Suppressor macrophage treated with lipopolysaccharide for 1 hour (primary cell): Measurements from ENCODE around the gene TRIP12.
"Not testable (repeated sequence)": the region's sequence is repeated elsewhere in the genome, so short reads cannot be mapped to it uniquely, and the experiment has no call there.

Experiments used
- DNase-seq, 3 donors: peaks; one replicate each; pipeline ENCODE4 v3.0.0-alpha.2; 2020 to 2022

Gene TRIP12

DNA sequence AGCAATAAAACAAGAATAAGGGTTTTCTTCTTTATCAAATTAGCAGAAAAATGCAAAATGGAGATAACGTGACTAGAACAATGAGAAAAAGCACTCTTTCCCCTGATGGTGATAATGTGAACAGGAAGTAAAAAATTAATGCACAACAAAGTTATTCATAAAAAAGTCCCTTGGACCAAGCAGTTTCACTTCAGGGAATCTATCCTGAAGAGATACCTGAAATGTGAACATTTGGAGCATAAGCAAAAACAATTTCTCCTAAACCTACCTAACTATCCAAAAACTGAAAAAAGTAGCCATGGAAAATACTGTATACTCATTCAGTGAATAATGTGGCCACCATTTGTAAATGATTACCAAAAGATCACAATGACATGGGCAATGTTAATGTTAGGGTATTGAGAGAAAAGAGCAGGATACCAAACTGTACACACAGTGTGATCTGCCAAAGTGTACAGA, 48.7 kb downstream of the TRIP12 start:
- DNase-seq: peak; percentile 6 to 27 (median 12)

DNA sequence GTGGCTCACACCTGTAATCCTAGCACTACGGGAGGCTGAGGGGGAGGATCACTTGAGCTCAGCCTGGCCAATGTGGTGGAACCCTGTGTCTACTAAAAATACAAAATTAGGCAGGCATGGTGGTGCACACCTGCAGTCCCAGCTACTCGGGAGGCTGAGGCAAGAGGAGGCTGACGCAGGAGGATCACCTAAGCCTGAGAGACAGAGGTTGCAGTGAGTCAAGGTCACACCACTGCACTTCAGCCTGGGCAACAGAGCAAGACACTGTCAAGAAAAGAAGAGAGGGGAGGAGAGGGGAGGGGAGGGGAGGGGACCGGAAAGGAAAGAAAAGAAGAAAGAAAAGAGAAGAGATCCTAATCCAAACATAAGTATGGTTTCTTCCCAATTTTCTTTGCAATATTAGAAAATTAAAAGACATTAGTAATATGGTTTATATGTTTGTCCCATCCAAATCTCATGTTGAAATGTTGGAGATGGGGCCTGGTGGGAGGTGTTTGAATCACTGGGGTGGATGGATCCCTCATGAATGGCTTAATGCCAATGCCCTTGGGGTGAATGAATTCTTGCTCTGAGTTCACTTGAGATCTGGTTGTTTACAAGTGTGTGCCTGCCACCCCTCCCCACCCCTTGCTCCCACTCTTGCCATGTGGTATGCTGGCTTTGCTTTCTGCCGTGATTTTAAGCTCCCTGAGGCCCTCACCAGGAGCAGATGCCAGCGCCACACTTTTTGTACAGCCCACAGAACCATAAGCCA, 50.7 kb downstream of the TRIP12 start:
- DNase-seq: no peak

DNA sequence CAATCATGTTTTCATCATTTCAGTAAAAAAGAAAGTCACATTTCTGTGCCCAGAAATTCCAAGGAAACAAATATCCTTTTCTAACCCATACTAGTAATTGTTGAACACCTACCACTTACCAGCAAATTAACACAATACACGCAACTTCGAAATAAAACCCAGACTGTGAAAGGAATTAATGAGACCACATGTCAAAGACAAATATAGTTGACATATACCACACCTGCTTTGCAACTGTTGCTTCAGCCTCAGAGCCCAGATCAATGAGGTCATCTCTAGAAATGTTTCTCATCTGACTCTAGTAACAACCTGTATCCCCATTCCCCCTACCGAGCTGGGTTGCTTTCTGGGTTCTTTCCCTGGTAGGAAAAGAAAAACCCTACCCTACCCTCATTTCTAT, 52.6 kb downstream of the TRIP12 start:
- no peak for DNase-seq

DNA sequence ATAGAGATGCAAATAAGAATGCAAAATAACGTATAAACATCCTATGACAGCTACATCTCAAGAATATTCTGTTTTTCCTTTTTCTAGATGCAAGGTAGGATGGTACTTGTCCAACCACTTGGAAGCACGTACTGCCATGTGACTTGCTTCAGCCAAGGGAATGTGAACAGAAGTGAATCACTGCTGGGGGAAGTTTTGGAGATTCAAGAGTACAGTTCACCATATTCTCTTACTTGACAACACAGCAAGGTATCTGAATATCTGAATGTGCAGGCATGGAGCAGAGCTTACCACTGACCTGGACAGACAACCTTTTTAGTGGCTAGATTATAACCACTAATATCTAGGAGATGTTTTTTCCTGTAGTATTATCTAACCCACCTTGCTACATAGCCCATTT, 53.0 kb downstream of the TRIP12 start:
- peak in 2 of 3 donors; percentile 5 to 22 for DNase-seq

DNA sequence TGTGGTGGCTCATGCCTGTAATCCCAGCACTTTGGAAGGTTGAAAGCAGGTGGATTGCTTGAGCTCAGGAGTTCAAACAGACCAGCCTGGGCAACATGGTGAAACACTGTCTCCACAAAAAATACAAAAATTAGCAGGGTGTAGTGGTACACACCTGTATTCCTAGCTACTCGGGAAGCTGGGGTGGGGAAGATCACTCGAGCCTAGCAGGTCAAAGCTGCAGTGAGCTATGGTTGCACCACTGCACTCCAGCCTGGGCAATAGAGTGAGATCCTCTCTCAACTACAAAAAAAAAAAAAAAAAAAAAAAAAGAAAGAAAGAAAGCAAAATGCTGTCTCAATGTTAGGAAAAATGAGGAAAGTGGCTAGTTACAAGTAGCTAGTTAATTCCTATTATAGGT, 56.8 kb downstream of the TRIP12 start:
- DNase-seq: no peak

DNA sequence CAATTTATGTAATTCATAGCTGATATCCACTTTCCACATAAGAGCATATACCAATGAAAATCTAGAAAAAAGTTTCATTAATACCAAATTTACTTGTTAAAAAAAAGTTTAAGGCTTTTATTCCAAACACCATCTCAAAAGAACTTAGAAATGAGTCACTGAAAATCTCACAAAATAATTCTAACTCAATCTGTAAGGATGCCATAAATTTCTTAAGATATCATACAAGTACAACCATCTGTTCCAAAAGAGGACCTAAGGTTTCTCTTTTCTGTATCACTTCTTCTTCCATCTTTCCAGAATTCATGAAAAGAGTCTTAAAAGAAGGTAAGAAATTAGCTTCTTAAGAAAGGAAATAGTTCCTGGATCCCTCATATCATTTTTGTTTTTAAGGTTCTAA, 60.4 kb downstream of the TRIP12 start:
- no peak for DNase-seq

DNA sequence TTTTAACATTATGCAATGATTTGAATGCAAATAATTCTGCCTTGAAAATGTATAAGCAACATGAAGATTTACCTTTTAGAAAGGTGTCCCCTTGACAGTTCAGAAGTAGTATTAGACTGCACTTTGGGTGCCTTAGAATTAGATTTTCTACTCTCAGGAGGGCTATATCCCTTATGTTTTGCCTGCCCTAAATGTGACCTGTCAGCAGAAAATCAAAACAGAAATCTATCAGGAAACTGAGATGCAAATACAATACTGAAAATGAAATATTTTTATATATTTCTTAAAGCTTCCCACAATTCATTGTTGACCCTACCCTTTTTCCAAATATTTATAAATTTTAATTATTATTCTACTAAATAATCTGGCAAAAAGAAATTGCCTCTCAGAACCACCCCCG, 61.5 kb downstream of the TRIP12 start:
- no peak for DNase-seq

DNA sequence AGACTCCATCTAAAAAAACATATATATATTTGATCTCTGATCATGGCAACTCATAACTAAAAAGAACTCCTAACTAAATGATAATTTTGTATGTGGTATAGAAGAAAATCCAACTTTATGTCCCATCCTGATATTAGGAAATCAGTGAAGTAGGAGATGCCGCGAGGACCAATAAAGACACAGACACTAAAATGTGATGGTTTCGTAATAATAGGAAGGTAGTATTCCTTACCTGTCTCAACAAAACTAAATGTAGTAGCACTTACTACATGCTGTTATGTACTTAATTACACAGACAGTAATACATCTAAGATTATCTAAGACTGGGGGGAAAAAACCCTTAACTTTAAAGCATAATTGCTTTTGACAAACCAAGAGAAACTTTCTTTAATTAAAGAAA, 63.5 kb downstream of the TRIP12 start:
- no peak for DNase-seq

DNA sequence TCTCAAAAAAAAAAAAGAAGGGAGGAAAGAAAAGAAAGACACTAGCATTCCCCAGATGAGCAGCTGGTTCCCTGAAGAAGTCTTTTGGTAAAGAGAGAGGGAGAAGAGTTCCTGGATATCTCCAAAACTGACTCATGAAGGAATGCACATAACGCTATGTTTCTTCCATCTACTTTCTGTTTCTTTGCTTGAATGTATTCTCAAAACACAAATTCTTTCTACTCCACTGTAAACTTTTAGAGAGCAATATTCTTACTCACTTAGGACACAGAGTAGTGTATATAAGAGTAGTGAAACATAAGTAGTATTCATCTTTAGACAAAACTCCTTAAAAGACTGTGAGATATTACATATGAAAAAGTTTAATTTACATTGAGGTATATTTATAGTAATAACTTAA, 64.2 kb downstream of the TRIP12 start:
- DNase-seq: no peak

DNA sequence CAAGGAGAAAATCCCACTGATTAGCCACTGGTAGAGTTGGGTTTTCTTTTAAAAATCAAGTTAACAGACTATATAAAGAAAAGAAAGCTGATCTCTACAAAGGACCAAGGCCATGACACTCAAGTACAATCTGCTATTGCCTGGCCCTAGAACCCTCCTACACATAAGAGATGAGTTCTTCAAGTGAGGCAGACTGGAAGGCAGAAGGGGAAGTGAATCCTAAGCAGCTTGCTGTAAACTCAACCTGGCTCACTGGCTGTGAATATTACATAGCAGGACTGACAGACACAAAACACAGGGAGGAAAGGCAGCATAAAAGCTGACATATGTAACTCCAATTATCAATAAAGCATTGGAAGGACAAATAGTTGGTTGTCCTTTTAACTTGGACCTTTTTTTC, 65.4 kb downstream of the TRIP12 start:
- DNase-seq: peak; percentile 65 to 74 (median 67)

DNA sequence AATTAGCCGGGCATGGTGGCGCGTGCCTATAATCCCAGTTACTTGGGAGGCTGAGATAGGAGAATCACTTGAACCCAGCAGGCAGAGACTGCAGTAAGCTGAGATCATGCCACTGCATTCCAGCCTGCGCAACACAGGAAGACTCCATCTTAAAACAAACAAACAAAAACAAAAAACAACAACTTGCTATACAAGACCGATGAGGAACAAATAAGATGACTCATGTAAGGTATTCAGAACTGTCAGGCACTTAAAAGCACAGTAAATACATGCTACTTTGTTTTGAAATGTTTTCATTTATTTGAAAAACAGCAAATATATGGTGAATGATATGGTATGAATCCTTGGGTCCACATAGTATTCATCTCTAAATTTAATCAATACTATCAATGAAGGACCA, 66.7 kb downstream of the TRIP12 start:
- no peak for DNase-seq

DNA sequence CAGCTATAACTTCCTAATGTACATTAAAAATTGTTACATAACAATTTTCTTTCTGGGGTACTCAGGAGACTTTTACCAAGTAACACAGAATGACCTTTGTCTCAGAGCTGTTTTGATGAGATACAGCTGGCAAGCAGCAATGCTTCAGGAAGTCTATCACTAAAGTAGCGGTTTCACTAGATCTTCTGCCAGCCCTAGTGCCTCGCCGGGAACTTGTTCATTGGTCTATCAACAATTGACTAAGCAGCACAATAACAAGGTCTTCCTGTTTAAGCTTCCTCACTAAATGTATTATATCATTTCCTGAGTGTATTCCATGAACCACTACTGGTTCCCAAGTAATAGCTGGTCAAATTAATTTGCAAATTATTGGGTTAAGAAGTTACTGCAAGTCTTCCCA, 69.2 kb downstream of the TRIP12 start:
- peak; percentile 57 to 63 (median 60) for DNase-seq

DNA sequence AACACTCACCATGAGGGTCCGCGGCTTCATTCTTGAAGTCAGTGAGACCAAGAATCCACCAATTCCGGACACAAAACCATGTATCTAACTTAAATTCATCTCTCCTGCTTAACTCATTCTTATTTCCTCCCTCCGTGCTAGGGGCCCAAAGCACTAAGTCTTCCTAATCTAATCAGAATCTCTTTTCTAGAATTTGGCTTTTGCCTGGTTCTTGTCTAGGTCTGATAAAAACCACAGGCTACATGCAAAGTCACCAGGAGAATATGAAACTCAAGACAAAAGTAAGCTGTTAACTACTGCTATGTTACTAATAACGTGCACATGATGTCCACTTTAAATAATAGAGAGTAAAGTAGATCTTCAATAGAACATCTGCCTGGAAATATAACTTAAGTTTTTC, 69.9 kb downstream of the TRIP12 start:
- DNase-seq: no peak

DNA sequence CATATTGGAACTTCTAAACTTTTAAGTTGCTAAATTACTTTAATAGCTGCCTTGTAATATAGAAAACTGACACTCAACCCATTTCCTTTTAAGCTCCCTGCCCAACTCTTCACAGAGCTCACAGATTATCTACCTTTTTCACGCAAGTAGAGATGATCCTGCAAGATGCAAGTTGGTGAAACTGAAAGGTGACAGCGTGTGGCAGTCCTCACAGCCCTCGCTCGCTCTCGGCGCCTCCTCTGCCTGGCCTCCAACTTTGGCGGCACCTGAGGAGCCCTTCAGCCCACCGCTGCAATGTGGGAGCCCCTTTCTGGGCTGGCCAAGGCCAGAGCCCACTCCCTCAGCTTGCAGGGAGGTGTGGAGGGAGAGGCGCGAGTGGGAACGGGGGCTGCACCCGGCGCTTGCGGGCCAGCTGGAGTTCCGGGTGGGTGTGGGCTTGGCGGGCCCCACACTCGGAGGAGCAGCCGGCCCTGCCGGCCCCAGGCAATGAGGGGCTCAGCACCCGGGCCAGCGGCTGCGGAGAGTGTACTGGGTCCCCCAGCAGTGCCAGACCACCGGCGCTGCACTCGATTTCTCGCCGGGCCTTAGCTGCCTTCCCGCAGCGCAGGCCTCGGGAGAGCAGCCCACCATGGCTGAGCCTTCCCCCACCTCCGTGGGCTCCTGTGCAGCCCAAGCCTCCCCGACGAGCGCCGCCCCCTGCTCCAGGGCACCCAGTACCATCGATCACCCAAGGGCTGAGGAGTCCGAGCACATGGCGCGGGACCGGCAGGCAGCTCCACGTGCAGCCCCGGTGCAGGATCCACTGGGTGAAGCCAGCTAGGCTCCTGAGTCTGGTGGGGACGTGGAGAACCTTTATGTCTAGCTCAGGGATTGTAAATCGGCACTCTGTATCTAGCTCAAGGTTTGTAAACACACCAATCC, 71.2 kb downstream of the TRIP12 start:
- DNase-seq: not testable (repeated sequence)

DNA sequence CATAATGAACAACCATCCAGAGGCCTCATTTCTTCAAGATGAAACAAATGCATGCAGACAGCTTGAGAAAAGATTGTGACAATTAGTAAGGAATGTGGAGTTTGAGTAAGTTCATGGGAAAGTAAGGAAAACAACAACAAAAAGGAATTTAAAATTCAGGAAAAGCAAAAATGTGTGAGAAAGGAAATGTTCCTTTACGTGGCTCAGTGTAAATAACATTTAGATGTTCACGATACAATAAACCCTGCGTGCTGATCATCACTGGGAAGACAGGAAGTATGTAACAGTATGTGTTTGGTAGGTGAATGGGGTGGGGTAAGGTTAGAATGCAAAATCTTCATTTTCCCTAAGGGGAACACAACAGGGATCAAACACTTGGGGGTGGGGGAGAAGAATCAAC, 72.7 kb downstream of the TRIP12 start:
- no peak for DNase-seq

DNA sequence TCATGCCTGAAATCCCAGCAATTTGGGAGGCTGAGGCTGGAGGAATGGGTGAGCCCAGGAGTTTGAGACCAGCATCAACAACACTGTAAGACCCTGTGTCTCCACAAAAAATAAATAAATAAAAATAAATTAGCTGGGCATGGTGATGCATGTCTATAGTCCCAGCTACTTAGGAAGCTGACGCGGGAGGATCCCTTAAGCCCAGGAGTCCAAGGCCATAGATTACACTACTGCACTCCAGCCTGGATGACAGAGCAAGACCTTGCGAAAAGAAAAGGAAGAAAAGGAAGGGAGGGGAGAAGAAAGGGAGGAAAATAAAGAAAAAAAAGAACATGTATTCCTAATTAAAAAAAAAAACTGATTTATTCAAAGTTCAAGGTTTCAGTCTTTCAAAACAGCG, 78.2 kb downstream of the TRIP12 start:
- DNase-seq: no peak

DNA sequence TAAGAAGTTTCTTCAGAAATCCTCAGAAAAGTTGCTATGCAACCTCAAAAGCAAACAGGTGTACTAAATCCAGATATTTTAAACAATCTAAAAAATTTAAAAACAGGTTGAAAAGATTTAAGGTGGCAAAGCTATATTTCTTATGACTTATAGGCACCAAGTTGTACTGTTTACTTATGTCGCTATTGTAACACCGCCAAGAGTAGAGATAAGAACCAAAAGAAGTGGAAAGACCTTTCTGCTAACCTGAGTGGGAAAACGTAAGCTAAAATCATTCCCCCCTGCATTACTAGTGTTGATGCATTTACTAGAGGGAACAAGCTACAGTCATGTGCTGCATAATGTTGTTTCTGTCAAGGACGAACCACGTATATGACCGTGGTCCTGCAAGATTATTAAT, 83.1 kb downstream of the TRIP12 start:
- no peak for DNase-seq

DNA sequence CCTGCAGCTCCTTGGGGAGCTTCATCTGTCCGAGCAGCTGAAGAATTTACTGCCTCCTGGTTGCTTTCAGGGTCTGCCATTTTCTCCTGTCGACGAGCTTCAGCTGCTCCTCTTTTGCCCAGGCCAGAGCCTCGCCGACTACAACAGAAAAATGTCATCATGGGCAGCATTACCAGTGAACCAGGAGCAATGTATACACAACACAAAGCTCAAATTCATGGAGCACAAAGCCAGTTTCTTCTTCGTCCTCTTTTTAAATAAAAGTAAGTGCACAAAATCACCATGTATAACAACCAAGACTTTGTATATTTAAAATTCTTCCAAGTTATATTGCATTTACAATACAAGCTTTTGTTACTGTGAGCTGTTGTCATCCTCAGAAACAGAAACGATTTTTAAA, 85.0 kb downstream of the TRIP12 start:
- DNase-seq: no peak

DNA sequence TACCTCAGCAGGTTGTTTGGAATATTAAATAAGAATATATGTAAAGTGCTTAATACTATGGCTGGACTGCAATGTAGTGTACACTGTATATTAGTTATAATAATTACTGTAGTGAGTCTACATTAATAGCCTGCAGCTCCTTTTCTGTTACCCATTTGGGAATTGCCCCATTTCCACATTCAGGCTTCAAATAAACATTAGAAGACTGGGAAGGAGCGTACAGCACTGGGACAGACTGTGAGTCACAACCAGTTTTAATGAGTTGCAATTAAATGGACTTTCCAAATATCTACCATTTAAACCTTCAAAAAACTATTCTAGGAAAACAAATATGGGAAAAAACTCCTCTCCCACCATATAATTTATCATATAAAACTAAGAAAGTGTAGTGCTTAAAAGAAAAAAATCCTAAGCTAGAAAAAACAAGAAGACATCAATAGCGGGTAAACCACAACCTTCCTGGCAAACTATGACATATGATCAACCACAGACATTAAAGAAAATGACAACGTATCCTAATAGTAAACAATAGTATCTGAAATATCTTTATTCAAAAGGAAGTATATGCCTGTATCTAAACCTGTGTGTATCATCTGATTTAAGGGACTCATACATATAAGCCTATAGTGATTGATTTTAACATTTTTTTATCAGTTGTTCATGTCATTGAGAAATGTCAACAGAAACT, 86.1 kb downstream of the TRIP12 start:
- peak; percentile 65 to 82 (median 76) for DNase-seq

DNA sequence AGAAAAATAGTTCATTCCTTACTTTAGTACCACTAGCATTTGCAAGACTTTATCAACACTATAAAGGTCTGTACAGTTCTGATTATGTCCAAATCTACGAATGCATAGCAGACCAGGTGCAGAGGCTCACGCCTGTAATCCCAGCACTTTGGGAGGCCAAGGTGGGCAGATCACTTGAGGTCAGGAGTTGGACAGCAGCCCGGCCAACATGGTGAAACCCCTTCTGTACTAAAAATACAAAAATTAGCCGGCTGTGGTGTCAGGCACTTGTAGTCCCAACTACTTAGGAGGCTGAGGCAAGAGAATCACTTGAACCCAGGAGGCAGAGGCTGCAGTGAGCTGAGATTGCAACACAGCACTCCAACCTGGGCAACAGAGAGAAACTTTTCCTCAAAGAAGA, 87.4 kb downstream of the TRIP12 start:
- DNase-seq: not testable (repeated sequence)

DNA sequence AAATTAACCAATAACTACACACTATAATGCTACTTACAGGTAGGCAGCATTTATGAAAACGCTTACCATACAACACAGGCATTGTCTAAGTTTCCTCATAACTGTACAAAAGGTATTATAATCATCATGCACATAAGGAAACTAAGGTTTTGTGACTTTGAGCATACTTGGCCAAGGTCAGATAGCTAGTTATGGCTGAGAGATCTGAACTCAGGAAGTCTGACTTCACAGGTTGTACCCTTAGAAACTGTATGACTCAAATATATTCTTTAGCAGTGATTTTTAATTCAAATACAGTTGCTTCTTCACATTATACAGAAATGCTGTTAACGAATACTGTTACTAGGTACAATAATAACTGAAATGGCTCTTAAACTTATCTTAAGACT, 89.3 kb downstream of the TRIP12 start:
- DNase-seq: no peak

DNA sequence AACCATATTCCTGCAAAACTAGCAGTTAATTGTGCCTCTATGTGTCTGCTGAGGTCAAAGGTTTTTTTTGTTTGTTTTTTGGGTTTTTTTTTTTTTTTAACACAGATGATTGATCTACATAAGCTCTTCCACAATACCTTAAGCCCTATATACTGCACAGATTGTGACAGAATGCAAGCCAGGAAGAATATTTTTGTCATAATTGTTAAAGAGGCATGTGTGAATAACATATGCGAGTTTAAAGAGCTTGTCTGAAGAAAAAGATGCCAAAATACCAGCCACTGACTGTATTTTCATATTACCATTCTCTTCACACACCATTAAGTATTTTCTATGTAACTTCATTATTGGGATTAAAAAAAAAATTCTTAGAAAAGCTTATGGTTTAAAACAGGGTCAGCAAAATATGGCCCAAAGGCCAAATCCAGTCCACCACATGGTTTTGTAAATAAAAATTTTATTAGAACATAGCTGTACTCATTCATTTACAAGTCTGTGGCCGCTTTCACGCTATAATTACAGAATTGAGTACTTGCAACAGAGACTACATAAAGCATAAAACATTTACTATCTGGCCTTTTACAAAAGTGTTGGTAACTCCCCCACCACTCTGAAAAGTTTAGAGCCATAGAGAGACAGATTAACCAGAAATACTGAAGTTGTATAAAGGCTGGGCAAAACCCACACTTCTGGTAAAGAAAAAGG, 89.9 kb downstream of the TRIP12 start:
- DNase-seq: no peak

DNA sequence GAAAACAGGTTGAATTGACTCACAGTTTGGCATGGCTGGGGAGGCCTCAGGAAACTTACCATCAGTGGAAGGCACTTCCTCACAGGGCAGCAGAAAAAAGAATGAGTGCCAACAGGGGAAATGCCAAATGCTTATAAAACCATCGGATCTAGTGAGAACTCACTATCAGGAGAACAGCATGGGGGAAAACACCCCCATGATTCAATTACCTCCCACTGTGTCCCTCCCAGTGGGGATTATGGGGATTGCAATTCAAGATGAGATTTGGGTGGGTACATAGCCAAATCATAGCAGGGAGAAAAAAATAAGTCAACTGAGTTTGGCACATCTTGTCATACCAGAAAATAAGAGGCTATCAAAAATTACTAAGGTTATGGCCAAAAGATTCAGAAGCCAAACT, 96.3 kb downstream of the TRIP12 start:
- peak in 2 of 3 donors; percentile 7 to 19 for DNase-seq
